HepG2 (cell line): Measurements from ENCODE around the gene MRPS10. TPM values are rescaled to one million over a fixed set of nuclear protein-coding genes. Genes with fewer than 3 reads are reported as not detected.

Experiments
- ATAC-seq: fragments of 200-7000 bp; cut with Tn5 transposase; 3 replicates; pipeline ENCODE4 v1.9.1; 2020; ENCODE audit warnings: mild to moderate bottlenecking, moderate library complexity
- BruUV-seq: library from RNA; stranded (reverse); fragments of 400-500 nt; replicated peaks from 2 replicates; lab custom pipeline; 2021; lab: Mats Ljungman, UMichigan
- CTCF ChIA-PET: fragments of 300-600 bp; formaldehyde crosslinking; extraction: SDS; loops from one replicate; lab custom pipeline; 2021; ENCODE audit warnings: low total read pairs, inconsistent platforms, low intra/inter-chr PET ratio; lab: Yijun Ruan, JAX
- POLR2A ChIA-PET: fragments of 350-600 bp; sonication (Branson Sonifier 250); formaldehyde crosslinking; loops from one replicate; lab custom pipeline; 2020; ENCODE audit warnings: antibody characterized with exemption, inconsistent platforms; lab: Yijun Ruan, JAX
- DNase-seq: peaks from one replicate; pipeline ENCODE4 v3.0.0-alpha.2; 2015; ENCODE audit warnings: low spot score
- FAIRE-seq: peaks from 3 replicates; lab custom pipeline; 2011; peaks lifted over from hg19 to GRCh38; lab: Jason Lieb, UNC
- H2AFZ ChIP-seq: one replicate; pipeline ENCODE4 v1.6.1; 2011; ENCODE audit warnings: low read length, inconsistent platforms
- H3K27ac ChIP-seq: fragments of 300-600 bp; 3 replicates; pipeline ENCODE4 v1.8.0; 2011; ENCODE audit warnings: mixed run types, mild to moderate bottlenecking, mixed read lengths, low read length, inconsistent platforms; ENCODE audit not compliant: insufficient read depth; ENCODE audit errors: extremely low read length
- H3K27me3 ChIP-seq, 2 experiments: fragments of 200-600 bp in 1 of 2; 2 replicates in 1 of 2; 3 replicates in 1 of 2; pipeline versions ENCODE4 v1.6.0 to v1.8.0; 2011; ENCODE audit warnings: low read length in 2 of 2, mild to moderate bottlenecking in 2 of 2, moderate library complexity in 2 of 2, inconsistent platforms in 1 of 2; ENCODE audit not compliant: insufficient read depth in 2 of 2, control insufficient read depth in 1 of 2
- H3K36me3 ChIP-seq, 2 experiments: fragments of 200-600 bp in 1 of 2; replicated peaks in 1 of 2; 2 replicates in 1 of 2; 3 replicates in 1 of 2; pipeline versions ENCODE4 v1.5.1 to v1.8.0; 2011; ENCODE audit warnings: low read length in 2 of 2, inconsistent platforms in 1 of 2; ENCODE audit not compliant: insufficient read depth in 2 of 2, control insufficient read depth in 1 of 2
- H3K4me1 ChIP-seq: 2 replicates; pipeline ENCODE4 v1.5.1; 2012; ENCODE audit warnings: low read length, inconsistent platforms; ENCODE audit not compliant: insufficient read depth
- H3K4me2 ChIP-seq: 2 replicates; pipeline ENCODE4 v1.6.0; 2011; ENCODE audit warnings: low read depth, low read length, inconsistent platforms
- H3K4me3 ChIP-seq, 3 experiments: fragments of 200-600 bp in 1 of 3; sonication (generic), shearing (Covaris generic) in 1 of 3; replicated peaks in 1 of 3; 2 replicates each; pipeline ENCODE4 v1.5.1; 2011 to 2016; ENCODE audit warnings: low read length in 3 of 3, inconsistent platforms in 2 of 3, low read depth in 2 of 3, mild to moderate bottlenecking in 2 of 3, control low read depth in 1 of 3, mixed read lengths in 1 of 3; ENCODE audit not compliant: insufficient read depth in 1 of 3
- H3K79me2 ChIP-seq: one replicate; pipeline ENCODE4 v1.6.1; 2011; ENCODE audit warnings: low read length, inconsistent platforms; ENCODE audit not compliant: insufficient read depth
- H3K9ac ChIP-seq: 2 replicates; pipeline ENCODE4 v1.6.0; 2011; ENCODE audit warnings: mild to moderate bottlenecking, low read depth, low read length, inconsistent platforms; ENCODE audit not compliant: insufficient read depth
- H3K9me3 ChIP-seq: 2 replicates; pipeline ENCODE4 v1.5.1; 2012; ENCODE audit warnings: mild to moderate bottlenecking, low read length
- H4K20me1 ChIP-seq: 2 replicates; pipeline ENCODE4 v1.6.0; 2011; ENCODE audit warnings: inconsistent platforms, mild to moderate bottlenecking, low read length, moderate library complexity; ENCODE audit not compliant: insufficient read depth
- CREB1 ChIP-seq, 2 experiments: fragments of 450-650 bp in 1 of 2; IDR thresholded peaks; 2 replicates each; pipeline ENCODE4 v1.6.1; 2016 to 2017; ENCODE audit warnings: control low read depth in 1 of 2, mild to moderate bottlenecking in 1 of 2, missing compliant biosample characterization in 1 of 2, missing genetic modification characterization in 1 of 2
- FOSL2 ChIP-seq: sonication (generic); formaldehyde crosslinking; IDR thresholded peaks from 2 replicates; pipeline ENCODE4 v1.4.0; 2020; ENCODE audit warnings: missing genetic modification reagents
- GATAD2A ChIP-seq: IDR thresholded peaks from 2 replicates; pipeline ENCODE4 v1.6.1; 2016
- HOXA3 ChIP-seq: sonication (generic); formaldehyde crosslinking; IDR thresholded peaks from 2 replicates; pipeline ENCODE4 v1.5.0; 2020; ENCODE audit warnings: missing genetic modification reagents
- NFRKB ChIP-seq: fragments of 450-650 bp; IDR thresholded peaks from 2 replicates; pipeline ENCODE4 v1.6.1; 2017
- SKI ChIP-seq: fragments of 450-650 bp; IDR thresholded peaks from one replicate; pipeline ENCODE4 v1.6.1; 2018; ENCODE audit warnings: mild to moderate bottlenecking; ENCODE audit not compliant: partially characterized antibody
- ZNF496 ChIP-seq: sonication (generic); formaldehyde crosslinking; IDR thresholded peaks from 2 replicates; pipeline ENCODE4 v1.8.1; 2023; ENCODE audit warnings: mild to moderate bottlenecking, moderate library complexity, missing genetic modification reagents; ENCODE audit not compliant: insufficient replicate concordance
- WGBS: methylation state at CpG from one replicate; pipeline ENCODE4 v1.1.6; 2017; ENCODE audit warnings: low lambda C conversion rate; 5-methylcytosine and 5-hydroxymethylcytosine counted together
- in situ Hi-C: cut with HindIII; loops from 2 replicates; pipeline ENCODE4 v1.10.0; 2017; ENCODE audit warnings: low pct_unique_long_range_greater_than_20kb; ENCODE audit not compliant: extremely low pct_ligation_motif_present
- intact Hi-C: fragments of 100-400 bp; cut with micrococcal nuclease; formaldehyde crosslinking; loops from one replicate; pipeline ENCODE4 v1.10.0; 2022; ENCODE audit not compliant: unreplicated experiment
- polyA plus RNA-seq, 8 experiments: library from polyadenylated mRNA; depleted of rRNA in 3 of 8; stranded (reverse) in 7 of 8; unstranded in 1 of 8; fragments of >200 nt; fragmentation: Illumina TruSeq in 4 of 8; extraction: Trizol in 4 of 8; gene quantifications; 2 replicates each; pipeline versions ENCODE4 v1.2.1 to v1.2.3, GENCODE V29; 2011 to 2016; ENCODE audit warnings: low read depth in 4 of 8, missing spikeins in 1 of 8, mixed read lengths in 1 of 8; ENCODE audit not compliant: insufficient read depth in 1 of 8
- total RNA-seq, 5 experiments: library from RNA; depleted of rRNA; stranded (reverse); fragments of >200 nt; fragmentation: Illumina TruSeq; extraction: Trizol; gene quantifications; 2 replicates each; pipeline ENCODE4 v1.2.3, GENCODE V29; 2016; ENCODE audit warnings: low read depth in 1 of 5
- TF ChIP-seq, protein P1 (sequence below): sonication (generic); formaldehyde crosslinking; IDR thresholded peaks from 2 replicates; pipeline ENCODE4 v1.5.0; 2020; ENCODE audit warnings: mild to moderate bottlenecking, missing genetic modification reagents
- TF ChIP-seq, protein P2 (sequence below): sonication (generic); formaldehyde crosslinking; IDR thresholded peaks from 2 replicates; pipeline ENCODE4 v1.4.0; 2020; ENCODE audit warnings: missing genetic modification reagents; ENCODE audit errors: not compliant biosample characterization
- TF ChIP-seq, protein P3 (sequence below), 2 experiments: fragments of 450-650 bp in 1 of 2; sonication (generic) in 1 of 2; formaldehyde crosslinking; IDR thresholded peaks; 2 replicates each; pipeline versions ENCODE4 v1.5.0 to v1.8.0; 2020 to 2022; ENCODE audit warnings: mild to moderate bottlenecking in 1 of 2, missing genetic modification reagents in 1 of 2

Gene MRPS10
- total and polyA plus RNA-seq, 2 of the 13 experiments (the other 11 are each of a cell fraction or from before 2014, with no cell fraction given), result 31.7 to 54.6 TPM

- H3K27me3 ChIP-seq, result no peaks in the 10 kb centered on the region
- H3K9me3 ChIP-seq, result no peaks in the 10 kb centered on the region
- H4K20me1 ChIP-seq, result no peaks in the 10 kb centered on the region
- H2AFZ ChIP-seq, result no peak overlapping the region
- in situ Hi-C loops, result loop anchor here (5.0 to 25.0 kb wide), 2 partner anchors 57 to 437 kb away; partner anchors contain the start of genes FRS3, PRICKLE4 and TOMM6
- H3K4me3 ChIP-seq, result no peak overlapping the region
- no peaks in the 10 kb centered on the region for H3K36me3 ChIP-seq
- no peak overlapping the region for H3K27ac ChIP-seq
- H3K9ac ChIP-seq, result no peak overlapping the region
- intact Hi-C loops, result no loop called here
- H3K4me1 ChIP-seq, result peaks cover 70% of the 10 kb centered on the region
- FAIRE-seq, result peak; percentile 75
- 21% methylated on average over 12 of the region's 12 CpGs for WGBS
- ATAC-seq, result no peak
- POLR2A ChIA-PET, result interaction anchor here (0.8 kb wide), 1 partner anchor 24 kb away, joined by 3 read pairs; no protein-coding TSS in a partner anchor
- TF ChIP-seq CREB1 (IDR thresholded peaks at IDR 0.05), result peak; percentile 65; the same call in 1 of the 2 replicates
- TF ChIP-seq CREB1 (CRISPR knock-in tag; IDR thresholded peaks at IDR 0.05), result peak; percentile 20; the same call in 1 of the 2 replicates
- TF ChIP-seq HOXA3 (CRISPR knock-in tag), result no peak
- TF ChIP-seq GATAD2A (CRISPR knock-in tag), result 0 out of 2 replicates have a peak, but pooled peaks have one; percentile 6
- no peak for TF ChIP-seq NFRKB
- TF ChIP-seq, protein P1, sequence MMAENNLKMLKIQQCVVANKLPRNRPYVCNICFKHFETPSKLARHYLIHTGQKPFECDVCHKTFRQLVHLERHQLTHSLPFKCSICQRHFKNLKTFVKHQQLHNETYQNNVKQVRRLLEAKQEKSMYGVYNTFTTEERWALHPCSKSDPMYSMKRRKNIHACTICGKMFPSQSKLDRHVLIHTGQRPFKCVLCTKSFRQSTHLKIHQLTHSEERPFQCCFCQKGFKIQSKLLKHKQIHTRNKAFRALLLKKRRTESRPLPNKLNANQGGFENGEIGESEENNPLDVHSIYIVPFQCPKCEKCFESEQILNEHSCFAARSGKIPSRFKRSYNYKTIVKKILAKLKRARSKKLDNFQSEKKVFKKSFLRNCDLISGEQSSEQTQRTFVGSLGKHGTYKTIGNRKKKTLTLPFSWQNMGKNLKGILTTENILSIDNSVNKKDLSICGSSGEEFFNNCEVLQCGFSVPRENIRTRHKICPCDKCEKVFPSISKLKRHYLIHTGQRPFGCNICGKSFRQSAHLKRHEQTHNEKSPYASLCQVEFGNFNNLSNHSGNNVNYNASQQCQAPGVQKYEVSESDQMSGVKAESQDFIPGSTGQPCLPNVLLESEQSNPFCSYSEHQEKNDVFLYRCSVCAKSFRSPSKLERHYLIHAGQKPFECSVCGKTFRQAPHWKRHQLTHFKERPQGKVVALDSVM (CRISPR knock-in tag), result 0 out of 2 replicates have a peak, but pooled peaks have one; percentile 19
- TF ChIP-seq, protein P2, sequence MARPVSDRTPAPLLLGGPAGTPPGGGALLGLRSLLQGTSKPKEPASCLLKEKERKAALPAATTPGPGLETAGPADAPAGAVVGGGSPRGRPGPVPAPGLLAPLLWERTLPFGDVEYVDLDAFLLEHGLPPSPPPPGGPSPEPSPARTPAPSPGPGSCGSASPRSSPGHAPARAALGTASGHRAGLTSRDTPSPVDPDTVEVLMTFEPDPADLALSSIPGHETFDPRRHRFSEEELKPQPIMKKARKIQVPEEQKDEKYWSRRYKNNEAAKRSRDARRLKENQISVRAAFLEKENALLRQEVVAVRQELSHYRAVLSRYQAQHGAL (CRISPR knock-in tag), result no peak
- no peak for TF ChIP-seq SKI
- no peak for TF ChIP-seq ZNF496
- peak; percentile 84 for TF ChIP-seq FOSL2
- TF ChIP-seq, protein P3, sequence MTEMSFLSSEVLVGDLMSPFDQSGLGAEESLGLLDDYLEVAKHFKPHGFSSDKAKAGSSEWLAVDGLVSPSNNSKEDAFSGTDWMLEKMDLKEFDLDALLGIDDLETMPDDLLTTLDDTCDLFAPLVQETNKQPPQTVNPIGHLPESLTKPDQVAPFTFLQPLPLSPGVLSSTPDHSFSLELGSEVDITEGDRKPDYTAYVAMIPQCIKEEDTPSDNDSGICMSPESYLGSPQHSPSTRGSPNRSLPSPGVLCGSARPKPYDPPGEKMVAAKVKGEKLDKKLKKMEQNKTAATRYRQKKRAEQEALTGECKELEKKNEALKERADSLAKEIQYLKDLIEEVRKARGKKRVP (CRISPR knock-in tag; IDR thresholded peaks at IDR 0.05), result peak in 1 of 2 experiments; percentile 96; a peak in 2 of 4 replicates
- BruUV-seq, result no TSS peak
- DNase-seq, result peak; percentile 48
- H3K4me2 ChIP-seq, result peak overlapping the region; percentile 37
- no peaks in the 10 kb centered on the region for H3K79me2 ChIP-seq
- CTCF ChIA-PET, result no interaction called here
Measured at GRCh38 chr6:42224222-42225028, 6.8 kb upstream of the MRPS10 start.
